ENCODE data around the gene TMEM121.

- TF ChIP-seq CTCF (IDR thresholded peaks at IDR 0.05), result peak in 1 of 4 experiments; percentile 5
- TF ChIP-seq POLR2AphosphoS5 (IDR thresholded peaks at IDR 0.05), result no peak
- no peak for TF ChIP-seq EP300 (IDR thresholded peaks at IDR 0.05)
- no peak for TF ChIP-seq POLR2A (IDR thresholded peaks at IDR 0.05)
Measured at GRCh38 chr14:105528586-105529318, 2.4 kb downstream of the TMEM121 start.
